K562 (cell line): ENCODE measurements around the gene CYP11A1. TPM values are rescaled to one million over a fixed set of nuclear protein-coding genes. Genes with fewer than 3 reads are reported as not detected.

Experiments used
- ATF1 ChIP-seq, 2 experiments: fragments of 450-650 bp in 1 of 2; IDR thresholded peaks; 2 replicates each; pipeline ENCODE4 v1.6.1; 2016; ENCODE audit warnings: missing compliant biosample characterization in 1 of 2, missing genetic modification characterization in 1 of 2
- BRF1 ChIP-seq: IDR thresholded peaks from 3 replicates; pipeline ENCODE4 v1.6.1; 2011; ENCODE audit warnings: borderline replicate concordance, mild to moderate bottlenecking; ENCODE audit not compliant: insufficient read length; ENCODE audit errors: extremely low read depth
- ELF2 ChIP-seq: fragments of 250-450 bp; sonication (Bioruptor Pico); IDR thresholded peaks from 2 replicates; pipeline ENCODE4 v1.5.0; 2021; ENCODE audit warnings: mild to moderate bottlenecking
- HNRNPL ChIP-seq: fragments of 200-400 bp; formaldehyde crosslinking; IDR thresholded peaks from 2 replicates; pipeline ENCODE4 v1.6.1; 2017; ENCODE audit warnings: low read depth, mild to moderate bottlenecking, low read length
- KAT8 ChIP-seq: fragments of 450-650 bp; IDR thresholded peaks from 2 replicates; pipeline ENCODE4 v1.6.1; 2016; ENCODE audit warnings: low read depth, mild to moderate bottlenecking
- KDM4B ChIP-seq, 2 experiments: fragments of 450-650 bp in 1 of 2; sonication (generic) in 1 of 2; IDR thresholded peaks; 2 replicates each; pipeline ENCODE4 v1.6.1; 2016 to 2017; ENCODE audit warnings: borderline replicate concordance in 2 of 2, antibody characterized with exemption in 1 of 2, low read depth in 1 of 2, mild to moderate bottlenecking in 1 of 2
- LCOR ChIP-seq: sonication (generic); formaldehyde crosslinking; IDR thresholded peaks from 2 replicates; pipeline ENCODE4 v1.8.0; 2022; ENCODE audit warnings: mild to moderate bottlenecking, missing genetic modification reagents
- MXI1 ChIP-seq: IDR thresholded peaks from 2 replicates; pipeline ENCODE4 v1.6.1; 2011; ENCODE audit warnings: low read depth, mild to moderate bottlenecking, improper control_type of control experiment, low read length
- NCOA2 ChIP-seq, 2 experiments: fragments of 450-650 bp; IDR thresholded peaks; 2 replicates each; pipeline ENCODE4 v1.6.1; 2018; ENCODE audit warnings: mild to moderate bottlenecking in 2 of 2, moderate library complexity in 1 of 2; ENCODE audit not compliant: partially characterized antibody in 2 of 2
- NR3C1 ChIP-seq: sonication (generic); formaldehyde crosslinking; IDR thresholded peaks from 2 replicates; pipeline ENCODE4 v1.8.1; 2022; ENCODE audit warnings: missing genetic modification reagents
- RHOXF2B ChIP-seq: fragments of 250-450 bp; sonication (Bioruptor Pico); conservative IDR thresholded peaks from 2 replicates; pipeline ENCODE4 v1.5.1; 2021
- SRSF3 ChIP-seq: fragments of 200-400 bp; formaldehyde crosslinking; IDR thresholded peaks from 2 replicates; pipeline ENCODE4 v1.6.1; 2016; ENCODE audit warnings: mild to moderate bottlenecking, low read length, moderate library complexity; ENCODE audit not compliant: insufficient read depth
- SRSF7 ChIP-seq: fragments of 200-400 bp; formaldehyde crosslinking; optimal IDR thresholded peaks from 2 replicates; pipeline ENCODE3; 2017; ENCODE audit warnings: mild to moderate bottlenecking, low read depth, low read length
- U2AF2 ChIP-seq: fragments of 200-400 bp; formaldehyde crosslinking; optimal IDR thresholded peaks from 2 replicates; pipeline ENCODE3; 2017; ENCODE audit warnings: low read depth, mild to moderate bottlenecking, low read length
- ZBTB33 ChIP-seq: sonication (generic); formaldehyde crosslinking; IDR thresholded peaks from 2 replicates; pipeline ENCODE4 v1.8.1; 2023; ENCODE audit warnings: mild to moderate bottlenecking, missing genetic modification reagents
- ZNF311 ChIP-seq: fragments of 250-450 bp; sonication (Bioruptor Pico); IDR thresholded peaks from 2 replicates; pipeline ENCODE4 v1.4.0; 2020; ENCODE audit warnings: mild to moderate bottlenecking, moderate library complexity
- ZNF407 ChIP-seq: fragments of 450-650 bp; IDR thresholded peaks from 2 replicates; pipeline ENCODE4 v1.6.1; 2016; ENCODE audit warnings: low read depth
- ZNF583 ChIP-seq: fragments of 250-450 bp; sonication (Bioruptor Pico); IDR thresholded peaks from 2 replicates; pipeline ENCODE4 v1.4.0; 2020
- ZZZ3 ChIP-seq: fragments of 450-650 bp; IDR thresholded peaks from 2 replicates; pipeline ENCODE4 v1.6.1; 2016; ENCODE audit warnings: antibody characterized with exemption, mild to moderate bottlenecking, moderate library complexity
- polyA plus RNA-seq, 8 experiments: library from polyadenylated mRNA; depleted of rRNA in 4 of 8; stranded (reverse) in 5 of 8; unstranded in 3 of 8; fragments of >200 nt; fragmentation: Nextera tagmentation in 2 of 8; fragmentation: Illumina TruSeq in 1 of 8; extraction: Ambion mirVana in 2 of 8; extraction: Trizol in 1 of 8; gene quantifications; 2 replicates each; pipeline versions ENCODE4 v1.2.1 to v1.2.3, GENCODE V29; 2011 to 2014; ENCODE audit warnings: inconsistent platforms in 1 of 8, missing spikeins in 1 of 8
- total RNA-seq, 7 experiments: library from RNA; depleted of rRNA in 6 of 7; stranded (reverse); fragments of >200 nt in 6 of 7; fragmentation: Illumina TruSeq in 2 of 7; extraction: Trizol in 2 of 7; gene quantifications; 2 replicates each; pipeline versions ENCODE4 v1.2.1 to v1.2.3, GENCODE V29; 2011 to 2021; ENCODE audit warnings: low replicate concordance in 1 of 7

The CYP11A1 gene
- total and polyA plus RNA-seq, 9 of the 15 experiments (the other 6 are each of a cell fraction or from before 2014, with no cell fraction given) = 0.06 to 0.24 (median 0.10) TPM; not detected in 4

- no peak for TF ChIP-seq ZBTB33 (CRISPR knock-in tag)
- no peak for TF ChIP-seq U2AF2
- no peak for TF ChIP-seq LCOR (CRISPR knock-in tag)
- no peak for TF ChIP-seq RHOXF2B (CRISPR knock-in tag)
- no peak for TF ChIP-seq NCOA2 (IDR thresholded peaks at IDR 0.05; ENCODE audit: partially characterized antibody in 2 of 2)
- no peak for TF ChIP-seq ZNF311 (CRISPR knock-in tag)
- TF ChIP-seq ATF1 (CRISPR knock-in tag; IDR thresholded peaks at IDR 0.05) = no peak
- TF ChIP-seq ATF1 (tag; IDR thresholded peaks at IDR 0.05) = no peak
- TF ChIP-seq MXI1 = no peak
- no peak for TF ChIP-seq KDM4B (IDR thresholded peaks at IDR 0.05; ENCODE audit: borderline replicate concordance in 2 of 2, low read depth in 1 of 2)
- no peak for TF ChIP-seq SRSF7
- no peak for TF ChIP-seq NR3C1 (CRISPR knock-in tag)
- no peak for TF ChIP-seq HNRNPL
- no peak for TF ChIP-seq BRF1
- no peak for TF ChIP-seq SRSF3
- no peak for TF ChIP-seq KAT8
- no peak for TF ChIP-seq ZNF407
- TF ChIP-seq ELF2 = 0 out of 2 replicates have a peak, but pooled peaks have one; percentile 51
- TF ChIP-seq ZZZ3 = no peak
- TF ChIP-seq ZNF583 (CRISPR knock-in tag) = no peak
Observed at GRCh38 chr15:74382004-74382816, 14.8 kb upstream of the CYP11A1 start (continued).
